GM19043 (cell line): ENCODE data around the gene DPH2.

Experiments
- ATAC-seq: cut with Tn5 transposase; IDR thresholded peaks from one replicate; pipeline ENCODE4 v1.9.1; 2021; ENCODE audit warnings: low read depth; ENCODE audit not compliant: unreplicated experiment

DPH2 gene

GRCh38 chr1:43969746-43970466 lies at the start of gene DPH2:
TSS of gene DPH2 (plus strand) at chr1:43970010. CDS start at chr1:43970176, 166 bp downstream.
- ATAC-seq, result peak; percentile 76

GRCh38 chr1:43921022-43921421 lies 48.8 kb upstream of the DPH2 start:
- no peak for ATAC-seq

GRCh38 chr1:43924516-43924915 lies 45.3 kb upstream of the DPH2 start:
- ATAC-seq, result no peak

GRCh38 chr1:43925846-43926245 lies 44.0 kb upstream of the DPH2 start:
- no peak for ATAC-seq

GRCh38 chr1:43930168-43930948 lies 39.5 kb upstream of the DPH2 start:
- ATAC-seq, result no peak

GRCh38 chr1:43930949-43931275 lies 38.9 kb upstream of the DPH2 start:
- ATAC-seq, result no peak

- ATAC-seq, result no peak
Measured at GRCh38 chr1:43931711-43932660, 37.8 kb upstream of the DPH2 start.

- no peak for ATAC-seq
Measured at GRCh38 chr1:43932786-43933385, 36.9 kb upstream of the DPH2 start.

- ATAC-seq, result no peak
Measured at GRCh38 chr1:43933386-43934100, 36.3 kb upstream of the DPH2 start, which contains the start of gene ARTN. TSS of gene ARTN (plus strand) at chr1:43933801. CDS start at chr1:43935657, 1,856 bp downstream.

- ATAC-seq, result no peak
Measured at GRCh38 chr1:43934101-43934985, 35.5 kb upstream of the DPH2 start.

- no peak for ATAC-seq
Measured at GRCh38 chr1:43934986-43935324, 34.9 kb upstream of the DPH2 start.

GRCh38 chr1:43935711-43936427 lies 33.9 kb upstream of the DPH2 start:
- no peak for ATAC-seq

GRCh38 chr1:43936431-43937151 lies 33.2 kb upstream of the DPH2 start:
- ATAC-seq, result no peak

GRCh38 chr1:43937179-43937865 lies 32.5 kb upstream of the DPH2 start:
- ATAC-seq, result no peak

GRCh38 chr1:43938383-43938782 lies 31.4 kb upstream of the DPH2 start:
- ATAC-seq, result no peak

- ATAC-seq, result no peak
Measured at GRCh38 chr1:43938892-43939587, 30.8 kb upstream of the DPH2 start.

- no peak for ATAC-seq
Measured at GRCh38 chr1:43942411-43942810, 27.4 kb upstream of the DPH2 start.
